HG02970 (cell line): ENCODE measurements around the gene GCSH.

Experiments used
- ATAC-seq: cut with Tn5 transposase; IDR thresholded peaks from one replicate; pipeline ENCODE4 v1.9.1; 2021; ENCODE audit warnings: mild to moderate bottlenecking, moderate library complexity, moderate number of reproducible peaks; ENCODE audit not compliant: unreplicated experiment, low FRiP score

GCSH gene

GRCh38 chr16:81061307-81061640 is 34.9 kb downstream of the GCSH start:
- ATAC-seq = no peak

DNA sequence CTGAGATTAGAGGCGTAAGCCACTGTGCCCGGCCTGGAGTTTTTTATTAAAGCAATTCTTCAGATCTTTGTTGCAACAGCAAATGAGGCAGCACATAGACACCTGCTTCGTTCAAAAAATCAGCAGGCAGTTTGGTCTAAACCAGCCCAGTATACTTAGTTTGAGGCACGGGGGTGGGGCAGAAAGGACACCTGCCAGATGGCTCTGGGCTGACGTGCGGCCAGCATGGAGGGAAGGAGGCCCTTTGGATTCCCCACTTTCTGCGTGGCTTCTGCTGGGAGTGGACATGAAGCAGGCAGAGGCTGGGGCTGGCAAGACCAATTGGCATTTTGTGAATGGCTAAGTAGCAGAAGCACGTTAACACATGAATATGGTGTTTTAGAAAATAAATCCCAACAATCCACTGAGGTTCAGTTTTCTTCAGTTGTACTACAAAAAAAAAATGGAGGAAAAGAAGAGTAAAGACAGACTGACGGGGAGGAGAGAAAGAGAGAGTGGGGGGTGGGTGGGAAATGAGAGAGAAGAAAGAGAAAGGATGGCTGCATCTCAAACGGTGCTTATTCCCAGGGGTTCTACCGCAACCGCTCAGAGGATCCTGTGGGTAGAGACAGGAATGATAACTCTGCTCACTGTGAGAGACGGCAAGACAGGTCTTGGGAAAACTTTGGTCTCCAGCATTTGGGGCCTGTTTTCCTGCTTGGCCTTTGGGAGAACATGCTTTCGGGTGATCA is 35.5 kb downstream of the GCSH start:
- ATAC-seq = no peak

DNA sequence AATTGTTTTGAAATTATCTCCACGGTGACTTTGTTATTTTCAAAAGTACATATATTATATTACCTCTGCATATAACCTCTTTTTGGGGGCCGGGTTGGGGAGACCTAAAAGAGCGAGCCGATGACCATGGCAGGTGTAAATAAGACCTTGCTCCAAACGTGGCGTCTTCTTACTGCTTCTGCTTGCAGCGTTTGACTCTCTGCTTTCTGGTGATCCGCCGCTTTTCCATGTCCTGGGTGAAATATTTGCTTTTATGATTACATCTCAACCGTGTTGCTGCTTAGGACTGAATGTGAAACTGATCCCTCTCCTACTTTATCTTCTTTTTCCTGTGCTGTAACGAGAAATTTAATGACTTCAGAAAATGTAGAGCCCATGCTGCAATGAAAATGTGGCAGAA is 42.4 kb downstream of the GCSH start:
- ATAC-seq = no peak

- ATAC-seq = no peak
Measured at GRCh38 chr16:81042821-81043220, 53.4 kb downstream of the GCSH start.

- ATAC-seq = no peak
Measured at GRCh38 chr16:81041696-81042095, 54.5 kb downstream of the GCSH start.

DNA sequence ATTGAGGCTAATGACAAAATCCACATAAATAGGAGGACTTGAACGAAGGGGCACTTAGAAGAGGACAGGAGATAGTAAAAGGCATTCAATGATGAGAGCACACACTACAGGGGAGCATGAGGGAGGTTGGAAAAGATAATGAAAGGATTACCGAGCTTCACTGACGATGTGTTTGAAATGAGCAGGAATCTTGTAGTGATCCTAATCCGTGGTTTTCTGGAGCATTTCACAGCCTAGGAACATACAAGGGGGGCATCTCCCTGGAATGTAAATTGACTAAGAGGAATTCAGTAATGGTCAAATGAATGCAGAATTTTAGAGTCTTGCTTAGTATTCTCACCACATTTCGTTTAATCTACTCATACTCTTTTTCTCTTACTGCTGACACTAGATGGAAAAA is 55.4 kb downstream of the GCSH start:
- no peak for ATAC-seq

GRCh38 chr16:81040131-81040530 is 56.1 kb downstream of the GCSH start:
- no peak for ATAC-seq

- ATAC-seq = no peak
Measured at GRCh38 chr16:81036751-81037350, 59.3 kb downstream of the GCSH start.

DNA sequence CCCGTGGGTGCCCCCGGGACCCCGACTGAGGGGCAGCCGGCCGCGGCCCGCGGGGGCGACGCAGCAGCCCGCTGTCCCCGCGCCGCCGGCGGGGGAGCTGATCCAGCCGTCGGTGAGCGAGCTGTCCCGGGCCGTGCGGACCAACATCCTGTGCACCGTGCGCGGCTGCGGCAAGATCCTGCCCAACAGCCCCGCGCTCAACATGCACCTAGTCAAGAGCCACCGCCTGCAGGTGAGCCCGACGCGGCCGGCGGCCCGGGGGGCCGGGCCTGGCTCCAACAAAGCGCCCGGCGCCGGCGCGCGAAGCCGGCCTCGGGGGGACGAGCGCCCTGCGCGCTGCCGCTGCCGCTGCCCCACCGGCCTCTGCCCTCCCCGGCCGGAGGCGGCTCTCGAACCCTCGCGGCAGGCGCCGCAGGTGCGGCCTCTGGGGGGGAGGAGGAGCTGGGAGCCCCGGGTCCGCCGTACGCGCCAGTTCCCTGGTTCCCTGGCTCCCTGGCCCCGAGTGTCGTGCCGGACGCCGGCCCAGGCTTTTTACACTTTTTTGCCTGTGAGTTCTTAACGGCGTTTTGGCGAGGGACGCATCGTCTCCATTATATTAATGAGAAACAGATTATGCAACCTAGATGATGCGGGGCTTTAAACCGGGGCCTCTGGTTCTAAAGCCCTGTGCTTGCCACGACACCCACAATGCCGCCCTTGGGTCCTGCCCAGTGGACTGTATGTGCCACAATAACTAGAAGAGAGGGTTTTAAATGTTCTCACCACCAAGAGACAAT is 60.0 kb downstream of the GCSH start:
- peak; percentile 51 for ATAC-seq

GRCh38 chr16:81035398-81035974 is 60.7 kb downstream of the GCSH start, which contains the start of gene ATMIN:
Gene ATMIN (plus strand): TSS chr16:81035842. CDS start chr16:81035871, 29 bp downstream.
- ATAC-seq = peak; percentile 82
